Measurements from ENCODE around the gene AARS2. TPM values are rescaled to one million over a fixed set of nuclear protein-coding genes. Genes with fewer than 3 reads are reported as not detected.

AARS2 gene
- total and polyA plus RNA-seq, 7 donors = 1.4 to 9.7 (median 6.7) TPM

DNA sequence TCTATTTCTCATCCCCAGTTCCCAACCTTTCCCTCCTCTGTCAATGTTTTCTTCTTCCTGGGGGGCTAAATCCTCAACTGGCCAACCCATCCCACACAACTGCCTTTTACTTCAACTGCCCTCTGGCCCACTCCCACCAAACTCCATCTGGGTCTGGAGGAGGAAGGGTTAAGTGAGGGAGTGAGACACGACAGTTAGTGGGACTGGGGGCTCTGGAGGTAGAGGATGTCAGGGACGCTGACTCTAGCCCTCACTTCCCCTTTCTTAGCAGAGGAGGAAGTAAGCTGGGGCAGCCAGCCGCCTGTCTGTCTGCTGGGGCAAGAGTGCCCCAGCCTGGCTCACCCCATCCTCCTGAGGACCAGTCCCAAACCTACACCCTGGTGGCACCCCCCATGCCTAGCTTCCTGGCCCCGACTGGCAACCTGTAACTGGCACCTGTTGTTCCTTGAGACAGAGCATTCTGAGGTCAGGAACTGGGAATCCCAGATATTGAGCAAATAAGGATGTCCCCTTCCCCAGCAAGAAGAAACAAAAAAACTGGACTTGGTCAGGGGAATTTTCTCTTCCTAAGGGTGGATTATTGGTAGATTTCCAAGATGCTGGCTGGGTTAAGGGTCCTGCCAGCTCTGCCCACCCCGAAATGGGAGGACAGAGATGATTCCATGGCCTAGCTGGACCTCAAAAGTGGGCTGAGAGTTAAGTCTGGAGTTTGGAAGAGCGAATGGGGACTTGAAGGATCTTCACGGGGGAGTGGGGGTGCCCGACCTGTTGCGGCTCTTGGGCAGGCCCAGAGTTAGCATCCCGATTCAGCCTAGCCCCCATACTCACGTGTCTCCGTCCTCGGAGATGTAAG is 48.8 kb downstream of the AARS2 start:
- TF ChIP-seq POLR2A (IDR thresholded peaks at IDR 0.05) (no peak), POLR2AphosphoS5 (IDR thresholded peaks at IDR 0.05) (no peak), EP300 (IDR thresholded peaks at IDR 0.05) (no peak)
- TF ChIP-seq, protein P1, sequence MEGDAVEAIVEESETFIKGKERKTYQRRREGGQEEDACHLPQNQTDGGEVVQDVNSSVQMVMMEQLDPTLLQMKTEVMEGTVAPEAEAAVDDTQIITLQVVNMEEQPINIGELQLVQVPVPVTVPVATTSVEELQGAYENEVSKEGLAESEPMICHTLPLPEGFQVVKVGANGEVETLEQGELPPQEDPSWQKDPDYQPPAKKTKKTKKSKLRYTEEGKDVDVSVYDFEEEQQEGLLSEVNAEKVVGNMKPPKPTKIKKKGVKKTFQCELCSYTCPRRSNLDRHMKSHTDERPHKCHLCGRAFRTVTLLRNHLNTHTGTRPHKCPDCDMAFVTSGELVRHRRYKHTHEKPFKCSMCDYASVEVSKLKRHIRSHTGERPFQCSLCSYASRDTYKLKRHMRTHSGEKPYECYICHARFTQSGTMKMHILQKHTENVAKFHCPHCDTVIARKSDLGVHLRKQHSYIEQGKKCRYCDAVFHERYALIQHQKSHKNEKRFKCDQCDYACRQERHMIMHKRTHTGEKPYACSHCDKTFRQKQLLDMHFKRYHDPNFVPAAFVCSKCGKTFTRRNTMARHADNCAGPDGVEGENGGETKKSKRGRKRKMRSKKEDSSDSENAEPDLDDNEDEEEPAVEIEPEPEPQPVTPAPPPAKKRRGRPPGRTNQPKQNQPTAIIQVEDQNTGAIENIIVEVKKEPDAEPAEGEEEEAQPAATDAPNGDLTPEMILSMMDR (IDR thresholded peaks at IDR 0.05) = no peak
- 1% methylated on average over 13 of the region's 13 CpGs for WGBS, 2 donors
- Histone ChIP-seq H3K36me3 (peaks cover 0 to 9% (median 3%) of the 10 kb centered on the region in 4 donors), H3K4me1 (peaks cover 0 to 28% (median 27%) of the 10 kb centered on the region in 4 donors), H3K9me3 (no peaks in the 10 kb centered on the region), H3K4me3 (peak overlapping the region; percentile 67 to 74 (median 71)), H3K27ac (peak overlapping the region; percentile 75 to 88 (median 87)), H3K27me3 (peaks cover 0 to 16% (median 11%) of the 10 kb centered on the region in 3 donors)
- DNase-seq = no peak
- intact Hi-C loops (cut with DNase I) = no loop called here

DNA sequence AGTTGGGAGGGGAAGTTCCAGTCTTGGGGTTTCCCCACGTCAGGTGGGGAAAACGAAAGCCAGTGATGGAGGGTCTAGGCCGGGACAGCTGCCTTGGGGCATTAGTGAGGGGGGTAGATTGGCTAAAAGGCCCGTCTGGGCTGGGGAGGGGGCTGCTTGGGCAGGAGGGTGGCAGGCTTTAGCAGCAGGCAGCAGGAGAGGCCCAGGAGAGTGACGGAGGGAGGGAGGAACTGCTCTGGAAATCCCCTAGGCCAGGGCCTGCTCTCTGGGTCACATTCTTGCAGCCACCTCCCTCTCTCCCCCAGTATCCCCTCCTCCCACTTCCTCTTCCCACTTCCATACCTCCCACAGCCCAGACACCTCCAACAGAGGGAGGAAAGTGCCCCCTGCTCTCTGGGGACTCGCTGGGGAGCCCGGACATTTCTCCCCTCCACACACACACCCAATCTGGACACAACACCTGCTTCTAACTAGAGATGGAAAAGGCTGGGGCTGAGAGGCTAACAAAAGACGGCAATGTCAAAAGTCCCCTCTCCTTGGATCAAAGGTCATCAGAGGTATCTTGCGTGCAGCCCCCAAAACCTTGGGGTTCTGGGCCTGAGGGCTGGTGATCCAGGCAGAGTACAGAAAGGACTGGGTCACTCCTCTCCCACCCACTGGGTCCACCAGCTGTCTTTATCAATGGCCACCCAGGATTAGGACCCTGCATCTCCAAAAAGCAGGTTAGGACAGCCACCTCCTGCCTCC is 49.6 kb downstream of the AARS2 start:
- intact Hi-C loops (cut with DNase I) = no loop called here

DNA sequence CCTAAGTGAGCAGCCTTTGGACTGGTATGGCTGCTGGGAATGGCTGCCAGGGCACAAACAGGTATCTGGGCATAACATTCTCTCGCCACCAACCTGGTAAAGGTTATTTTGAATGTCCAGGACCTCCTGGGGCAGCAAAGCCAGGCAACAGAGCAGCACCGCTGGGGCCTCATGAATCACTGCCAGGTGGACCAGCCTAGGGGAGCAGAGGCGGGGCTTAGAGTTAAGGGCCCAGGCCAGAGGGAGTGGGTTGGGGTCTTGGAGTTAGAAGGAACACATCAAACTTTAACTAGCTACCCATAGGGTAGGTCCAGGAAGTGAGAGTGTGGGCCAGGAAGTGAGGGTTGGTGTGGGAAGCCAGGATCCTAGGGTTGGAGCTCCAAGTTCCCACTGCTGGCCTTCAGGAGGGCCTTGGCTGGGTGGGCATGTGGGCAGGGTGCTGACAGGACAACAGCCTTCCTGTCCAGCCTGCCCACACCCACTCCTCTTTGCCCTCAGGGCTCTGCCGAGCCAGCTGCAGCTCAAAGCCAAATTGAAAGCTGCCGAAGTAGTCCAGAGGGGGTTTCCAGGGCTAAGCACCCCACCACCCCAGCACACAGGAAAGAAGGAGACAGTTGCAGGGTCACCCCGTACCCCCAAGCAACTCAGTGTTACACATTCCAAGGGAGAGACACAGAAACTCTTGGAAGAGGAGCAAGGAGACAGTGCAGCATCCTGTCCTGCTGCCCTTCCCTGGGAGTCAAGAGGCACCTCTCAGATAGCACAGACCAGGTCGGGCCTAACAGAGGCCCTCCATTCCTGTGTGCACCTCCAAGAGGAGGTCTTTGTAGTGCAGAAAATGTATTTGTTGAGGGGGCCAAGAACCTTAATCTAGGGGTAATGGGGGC is 50.4 kb downstream of the AARS2 start:
- Histone ChIP-seq H3K9me3 (no peaks in the 10 kb centered on the region), H3K4me3 (peak overlapping the region in 2 of 4 donors; percentile 73 to 74), H3K27me3 (no peaks in the 10 kb centered on the region), H3K36me3 (peaks cover 0 to 13% (median 5%) of the 10 kb centered on the region in 4 donors), H3K27ac (no peak overlapping the region), H3K4me1 (peaks cover 0 to 33% (median 32%) of the 10 kb centered on the region in 4 donors)
- WGBS, 2 donors = 57 to 72% methylated on average over 7 of the region's 7 CpGs
- no peak for DNase-seq
- no peak for TF ChIP-seq EP300 (IDR thresholded peaks at IDR 0.05)
- TF ChIP-seq POLR2AphosphoS5 (IDR thresholded peaks at IDR 0.05) = no peak
- TF ChIP-seq, protein P1 (IDR thresholded peaks at IDR 0.05) = no peak
- TF ChIP-seq POLR2A (IDR thresholded peaks at IDR 0.05) = no peak
- intact Hi-C loops (cut with DNase I) = no loop called here

More for the DNA sequence above, 49.6 kb downstream of the AARS2 start:
- WGBS, 2 donors = 17 to 30% methylated on average over 9 of the region's 9 CpGs
- H3K4me1 ChIP-seq = peaks cover 0 to 28% (median 27%) of the 10 kb centered on the region in 4 donors
- no peaks in the 10 kb centered on the region for H3K9me3 ChIP-seq
- H3K36me3 ChIP-seq = peaks cover 0 to 10% (median 5%) of the 10 kb centered on the region in 4 donors
- DNase-seq = no peak
- H3K27me3 ChIP-seq = peaks cover 0 to 7% (median 4%) of the 10 kb centered on the region in 3 donors
- peak overlapping the region in 1 of 4 donors; percentile 24 for H3K27ac ChIP-seq
- no peak for TF ChIP-seq EP300 (IDR thresholded peaks at IDR 0.05)
- TF ChIP-seq, protein P1 (IDR thresholded peaks at IDR 0.05) = no peak
- no peak for TF ChIP-seq POLR2AphosphoS5 (IDR thresholded peaks at IDR 0.05)
- TF ChIP-seq POLR2A (IDR thresholded peaks at IDR 0.05) = no peak
- H3K4me3 ChIP-seq = peak overlapping the region in 2 of 4 donors; percentile 73 to 74

DNA sequence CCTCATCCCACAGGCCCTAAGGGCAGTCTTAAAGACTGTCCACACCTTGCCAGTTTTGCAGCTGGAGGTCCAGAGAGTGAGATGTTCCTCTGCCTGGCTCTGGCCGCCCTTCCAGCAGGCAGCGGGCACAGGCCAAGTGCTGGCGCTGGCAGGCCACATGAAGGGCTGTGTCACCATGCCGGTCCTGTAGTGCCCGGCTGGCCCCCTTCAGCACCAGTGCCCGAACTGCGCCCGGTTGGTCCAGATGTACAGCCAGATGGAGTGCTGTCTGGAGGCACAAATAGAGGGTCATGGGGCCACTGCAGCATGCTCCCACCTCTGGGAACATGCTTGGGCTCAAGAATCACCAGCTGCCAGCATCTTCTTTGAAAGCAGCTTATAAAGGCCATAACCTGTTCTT is 51.6 kb downstream of the AARS2 start:
- Histone ChIP-seq H3K4me1 (peaks cover 0 to 38% (median 37%) of the 10 kb centered on the region in 4 donors), H3K9me3 (no peaks in the 10 kb centered on the region), H3K27ac (no peak overlapping the region), H3K36me3 (peaks cover 0 to 13% (median 5%) of the 10 kb centered on the region in 4 donors), H3K27me3 (no peaks in the 10 kb centered on the region), H3K4me3 (no peak overlapping the region)
- intact Hi-C loops (cut with DNase I) = no loop called here
- no peak for TF ChIP-seq POLR2AphosphoS5 (IDR thresholded peaks at IDR 0.05)
- no peak for TF ChIP-seq POLR2A (IDR thresholded peaks at IDR 0.05)
- no peak for TF ChIP-seq EP300 (IDR thresholded peaks at IDR 0.05)
- TF ChIP-seq, protein P1 (IDR thresholded peaks at IDR 0.05) = no peak
- DNase-seq = no peak
- WGBS, 2 donors = 95% methylated on average over 8 of the region's 8 CpGs
